HuH-7.5 (cell line): ENCODE results near the gene IL20RA.
"Not testable (repeated sequence)": the region's sequence is repeated elsewhere in the genome, so short reads cannot be mapped to it uniquely, and the experiment has no call there.

Source experiments
- DNase-seq: peaks from one replicate; pipeline ENCODE4 v3.0.0; 2011; ENCODE audit warnings: low spot score

The IL20RA gene

GRCh38 chr6:136969930-136970329, 74.8 kb downstream of the IL20RA start:
- no peak for DNase-seq

- no peak for DNase-seq
These were observed 75.3 kb downstream of the IL20RA start for GRCh38 chr6:136969433-136969832.

DNA sequence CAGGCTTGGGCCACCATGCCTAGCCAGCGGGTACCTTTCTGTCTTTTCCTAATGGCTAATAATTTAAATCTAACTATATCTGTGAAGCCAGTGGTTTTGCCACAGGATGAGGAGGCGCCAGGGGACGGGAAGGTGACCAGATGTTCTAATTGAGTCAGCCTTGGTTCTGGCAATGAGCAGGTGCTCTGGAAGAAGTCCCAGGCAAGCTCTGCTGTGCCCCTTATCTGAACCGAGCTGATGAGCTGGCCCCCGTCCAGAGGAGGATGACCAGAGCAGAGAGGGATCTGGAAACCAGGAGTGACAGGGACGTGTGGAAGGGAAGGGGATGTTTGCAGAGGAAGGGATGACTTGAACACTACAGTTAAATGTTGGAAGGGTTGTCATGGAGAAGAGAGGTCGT, 75.9 kb downstream of the IL20RA start:
- no peak for DNase-seq

- DNase-seq: peak; percentile 71
These were observed 76.7 kb downstream of the IL20RA start for GRCh38 chr6:136967876-136968752.

- DNase-seq: no peak
These were observed 80.4 kb downstream of the IL20RA start for GRCh38 chr6:136964398-136964797.

GRCh38 chr6:136963259-136963658, 81.5 kb downstream of the IL20RA start:
- no peak for DNase-seq

- DNase-seq: no peak
These were observed 82.1 kb downstream of the IL20RA start for GRCh38 chr6:136962661-136963060.

- no peak for DNase-seq
These were observed 82.9 kb downstream of the IL20RA start for GRCh38 chr6:136961848-136962247.

DNA sequence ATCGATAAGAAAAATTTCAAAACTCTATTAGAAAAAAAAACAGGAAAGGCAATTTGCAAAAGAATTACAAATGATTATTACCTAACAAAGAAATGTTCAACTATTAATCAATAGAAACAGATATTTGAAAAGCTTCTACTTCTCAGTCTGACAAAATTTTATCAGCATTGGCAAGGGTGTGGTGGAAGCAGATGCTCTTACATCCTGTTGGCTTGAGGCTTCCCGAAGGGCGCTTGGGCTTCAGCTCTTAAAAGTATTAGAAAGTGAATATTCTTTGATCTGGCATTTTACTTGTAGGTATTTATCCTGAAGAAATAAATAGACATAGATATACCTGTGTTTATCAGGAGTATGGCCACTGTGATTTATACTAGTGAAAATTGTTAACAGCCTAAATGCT, 84.0 kb downstream of the IL20RA start:
- no peak for DNase-seq

DNA sequence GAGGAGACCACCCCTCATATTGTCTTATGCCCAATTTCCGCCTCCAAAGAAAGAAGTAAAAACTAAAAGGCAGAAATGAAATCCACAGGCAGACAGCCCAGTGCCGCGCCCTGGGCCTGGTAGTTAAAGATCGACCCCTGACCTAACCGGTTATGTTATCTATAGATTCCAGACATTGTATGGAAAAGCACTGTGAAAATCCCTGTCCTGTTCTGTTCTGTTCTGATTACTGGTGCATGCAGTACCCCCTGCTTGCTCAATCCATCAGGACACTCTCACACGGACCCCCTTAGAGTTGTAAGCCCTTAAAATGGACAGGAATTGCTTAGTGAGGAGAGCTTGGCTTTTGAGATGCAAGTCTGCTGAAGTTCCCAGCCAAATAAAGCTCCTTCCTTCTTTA, 84.8 kb downstream of the IL20RA start:
- not testable (repeated sequence) for DNase-seq

GRCh38 chr6:136959471-136959891, 85.3 kb downstream of the IL20RA start:
- peak; percentile 36 for DNase-seq

DNA sequence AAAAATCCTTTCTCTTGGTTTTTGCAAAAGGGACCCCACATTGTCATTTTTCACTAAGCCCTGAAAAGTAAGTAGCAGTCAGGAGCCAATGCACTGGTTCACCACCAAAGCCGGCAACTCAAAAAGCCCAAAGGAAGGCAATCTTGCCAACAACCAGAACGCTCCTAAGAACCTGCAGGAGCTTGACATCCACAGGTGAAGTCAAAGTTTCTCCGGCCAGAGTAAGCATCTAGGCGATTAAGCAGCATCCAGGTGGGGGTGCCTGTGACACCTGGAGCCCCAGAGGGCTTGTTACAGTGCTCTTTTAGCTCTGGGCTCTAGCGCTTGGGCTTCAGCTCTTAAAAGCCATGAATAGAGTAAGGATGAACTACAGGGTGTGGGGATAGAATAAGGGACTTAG, 86.6 kb downstream of the IL20RA start:
- no peak for DNase-seq

DNA sequence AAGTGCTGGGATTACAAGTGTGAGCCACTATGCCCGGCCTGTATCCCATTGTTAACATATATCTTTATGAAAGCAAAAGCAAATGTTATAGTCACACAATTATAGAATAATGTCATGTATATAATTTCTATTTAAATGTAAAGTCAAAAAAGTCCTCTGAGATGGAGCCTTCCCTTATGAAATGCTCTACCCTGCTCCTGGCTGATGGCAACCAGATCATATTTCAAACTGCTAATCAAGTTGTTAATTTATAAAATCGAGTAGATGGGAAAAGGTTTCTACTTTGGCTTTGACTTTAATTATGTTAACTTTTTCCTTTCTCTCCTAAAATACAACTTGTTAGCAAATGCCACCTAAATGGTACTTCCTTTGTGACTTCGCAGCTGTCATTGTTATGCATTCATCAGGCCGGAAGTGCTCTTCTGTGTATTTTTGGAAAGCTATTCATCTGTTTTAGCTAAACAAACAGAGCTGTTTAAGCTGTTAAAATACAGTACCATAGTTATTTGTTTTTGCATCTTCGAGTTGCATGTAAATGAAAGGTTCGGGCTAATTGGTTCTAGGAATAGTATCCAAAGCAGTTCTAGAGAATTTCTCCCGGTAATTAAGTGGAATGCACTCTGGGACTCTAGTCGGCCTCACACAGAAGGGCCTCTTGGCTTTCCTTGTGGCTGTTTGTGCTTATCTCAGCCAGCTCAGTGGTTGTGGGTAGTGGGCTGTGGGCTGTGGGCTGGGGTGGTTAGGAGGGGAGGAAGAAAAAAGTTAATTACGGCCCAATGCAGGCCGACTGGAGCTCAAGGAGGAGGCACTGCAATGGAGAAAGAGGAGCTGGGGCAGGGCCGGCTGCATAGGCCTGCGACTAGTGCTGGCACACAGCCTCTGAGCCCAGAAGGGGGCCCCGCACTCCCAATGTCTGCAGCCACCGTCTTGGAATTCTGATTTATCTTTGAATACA, 87.9 kb downstream of the IL20RA start:
- no peak for DNase-seq

- no peak for DNase-seq
These were observed 89.6 kb downstream of the IL20RA start for GRCh38 chr6:136955123-136955522.

DNA sequence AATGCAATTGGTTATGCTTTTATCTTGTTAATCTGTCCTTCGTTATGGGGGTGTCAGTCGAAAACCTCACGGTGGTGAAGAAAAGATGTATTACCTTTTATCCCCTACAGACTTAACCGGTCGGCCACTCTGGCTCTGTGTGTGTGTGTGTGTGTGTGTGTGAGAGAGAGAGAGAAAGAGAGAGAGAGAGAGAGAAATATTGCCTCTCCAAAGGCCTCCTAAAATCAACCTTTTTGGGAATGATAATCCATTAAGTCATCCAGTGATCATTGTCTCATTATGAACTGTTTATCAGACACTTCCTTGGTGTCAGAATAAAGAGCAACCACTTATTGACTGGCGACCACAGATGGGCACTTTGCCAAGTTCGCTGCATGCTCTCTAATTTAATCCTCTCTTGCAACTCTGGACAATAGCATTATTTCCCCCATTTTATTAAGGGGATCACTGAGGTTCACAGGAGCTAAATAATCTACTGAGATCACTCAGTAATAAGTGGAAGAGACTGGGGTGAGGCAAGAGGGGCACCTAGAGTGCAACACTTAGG, 92.0 kb downstream of the IL20RA start:
- DNase-seq: no peak

DNA sequence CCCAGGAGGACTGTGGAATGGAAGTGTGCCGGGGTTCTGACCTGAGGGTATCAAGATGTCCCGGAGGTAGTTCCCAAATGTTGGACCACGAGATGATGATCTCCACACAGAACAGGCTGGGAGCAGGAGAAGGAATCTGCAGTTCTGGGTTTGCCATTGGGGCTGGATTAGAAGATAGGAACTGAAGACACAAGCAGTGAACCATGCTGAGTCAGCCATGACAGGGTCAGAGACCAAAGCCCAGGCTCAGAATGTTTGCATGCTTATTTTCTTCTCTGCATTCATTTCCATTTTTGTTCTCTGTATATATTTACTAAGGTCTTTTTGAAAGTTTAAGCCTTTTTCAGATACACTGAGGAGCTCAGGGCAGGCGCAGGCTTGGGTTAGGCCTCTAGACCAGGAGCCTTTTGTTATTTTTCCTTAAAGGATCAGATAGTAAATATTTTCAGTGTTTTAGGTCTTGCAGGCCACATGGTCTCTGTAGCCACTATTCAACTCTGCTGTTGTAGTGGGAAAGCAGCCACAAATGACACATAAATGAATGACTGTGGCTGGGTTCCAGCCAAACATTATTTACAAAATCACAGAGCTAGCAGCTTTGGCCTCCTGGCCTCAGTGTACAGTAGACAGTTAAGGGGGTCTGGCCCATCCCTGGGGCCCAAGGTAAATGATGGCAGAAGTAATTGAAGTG, 94.2 kb downstream of the IL20RA start:
- DNase-seq: no peak
